ENCODE measurements around the gene ADAT1.

DNA sequence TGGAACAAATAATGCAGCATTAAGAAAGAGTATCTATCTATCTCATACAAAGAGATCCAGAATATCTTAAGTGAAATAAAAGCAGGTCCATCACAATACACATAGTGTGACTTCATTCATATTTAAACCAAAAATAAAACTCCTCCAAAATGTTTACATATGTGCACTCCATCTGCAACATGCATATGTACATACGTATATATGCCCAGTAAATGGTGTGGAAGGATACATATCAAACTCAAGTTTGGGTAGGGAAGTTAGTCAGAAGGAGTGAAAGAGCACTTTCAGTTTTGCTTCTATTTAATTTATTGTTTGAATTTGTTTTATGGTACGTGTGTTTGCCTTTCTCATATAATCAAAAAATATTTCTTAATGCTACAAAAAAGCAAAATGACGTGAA lies 12.0 kb upstream of the ADAT1 start:
- TF ChIP-seq CTCF (IDR thresholded peaks at IDR 0.05) (no peak), POLR2A (IDR thresholded peaks at IDR 0.05) (no peak)
